MM.1S (cell line): ENCODE measurements around the gene TMPRSS6.

Experiments used
- DNase-seq: peaks from one replicate; pipeline ENCODE4 v3.0.0-alpha.2; 2015
- H2AFZ ChIP-seq: fragments of 300-600 bp; sonication (generic); 2 replicates; pipeline ENCODE4 v1.6.0; 2016; ENCODE audit warnings: antibody characterized with exemption, low read length
- H3F3A ChIP-seq: fragments of 300-600 bp; sonication (generic); 2 replicates; pipeline ENCODE4 v1.6.1; 2016; ENCODE audit warnings: mild to moderate bottlenecking, antibody characterized with exemption, low read length, moderate library complexity, mixed read lengths; ENCODE audit not compliant: insufficient read depth
- H3K27ac ChIP-seq: fragments of 300-600 bp; sonication (generic); 2 replicates; pipeline ENCODE4 v1.5.1; 2016; ENCODE audit warnings: mild to moderate bottlenecking, low read length
- H3K27me3 ChIP-seq: fragments of 300-600 bp; sonication (generic); replicated peaks from 2 replicates; pipeline ENCODE4 v1.6.0; 2016; ENCODE audit warnings: low read length; ENCODE audit not compliant: insufficient read depth
- H3K36me3 ChIP-seq: fragments of 300-600 bp; sonication (generic); replicated peaks from 2 replicates; pipeline ENCODE4 v1.6.1; 2016; ENCODE audit warnings: mild to moderate bottlenecking, low read length, mixed read lengths; ENCODE audit not compliant: insufficient read depth
- H3K4me1 ChIP-seq: fragments of 300-600 bp; sonication (generic); 2 replicates; pipeline ENCODE4 v1.6.1; 2016; ENCODE audit warnings: low read length, mixed read lengths
- H3K4me2 ChIP-seq: fragments of 300-600 bp; sonication (generic); 2 replicates; pipeline ENCODE4 v1.6.0; 2016; ENCODE audit warnings: low read depth, low read length
- H3K4me3 ChIP-seq: fragments of 300-600 bp; sonication (generic); 2 replicates; pipeline ENCODE4 v1.5.1; 2016; ENCODE audit warnings: low read length, mixed read lengths
- H3K79me2 ChIP-seq: fragments of 300-600 bp; sonication (generic); 2 replicates; pipeline ENCODE4 v1.6.1; 2016; ENCODE audit warnings: mixed run types, low read length, mixed read lengths
- H3K9ac ChIP-seq: fragments of 300-600 bp; sonication (generic); 2 replicates; pipeline ENCODE4 v1.6.1; 2016; ENCODE audit warnings: low read length, mixed read lengths
- H3K9me2 ChIP-seq: fragments of 300-600 bp; sonication (generic); replicated peaks from 2 replicates; pipeline ENCODE4 v1.6.1; 2016; ENCODE audit warnings: mild to moderate bottlenecking, low read length, mixed read lengths; ENCODE audit not compliant: insufficient read depth
- H3K9me3 ChIP-seq: fragments of 300-600 bp; sonication (generic); replicated peaks from 2 replicates; pipeline ENCODE4 v1.6.1; 2016; ENCODE audit warnings: mild to moderate bottlenecking, low read length, mixed read lengths; ENCODE audit not compliant: insufficient read depth
- H4K20me1 ChIP-seq: fragments of 300-600 bp; sonication (generic); 2 replicates; pipeline ENCODE4 v1.6.1; 2016; ENCODE audit warnings: mild to moderate bottlenecking, low read length, moderate library complexity, mixed read lengths; ENCODE audit not compliant: insufficient read depth
- EZH2 ChIP-seq: fragments of 300-600 bp; sonication (generic); optimal IDR thresholded peaks from 2 replicates; pipeline ENCODE3; 2017; ENCODE audit warnings: low read depth, mild to moderate bottlenecking, antibody characterized with exemption, low read length, mixed read lengths
- EZH2phosphoT487 ChIP-seq: fragments of 300-600 bp; sonication (generic); IDR thresholded peaks from 2 replicates; pipeline ENCODE4 v1.6.1; 2018; ENCODE audit warnings: antibody characterized with exemption, low read length
- TF ChIP-seq, protein P1 (sequence below): fragments of 300-600 bp; sonication (generic); IDR thresholded peaks from 2 replicates; pipeline ENCODE4 v1.5.1; 2016; ENCODE audit warnings: antibody characterized with exemption, low read length, mixed read lengths

The TMPRSS6 gene

DNA sequence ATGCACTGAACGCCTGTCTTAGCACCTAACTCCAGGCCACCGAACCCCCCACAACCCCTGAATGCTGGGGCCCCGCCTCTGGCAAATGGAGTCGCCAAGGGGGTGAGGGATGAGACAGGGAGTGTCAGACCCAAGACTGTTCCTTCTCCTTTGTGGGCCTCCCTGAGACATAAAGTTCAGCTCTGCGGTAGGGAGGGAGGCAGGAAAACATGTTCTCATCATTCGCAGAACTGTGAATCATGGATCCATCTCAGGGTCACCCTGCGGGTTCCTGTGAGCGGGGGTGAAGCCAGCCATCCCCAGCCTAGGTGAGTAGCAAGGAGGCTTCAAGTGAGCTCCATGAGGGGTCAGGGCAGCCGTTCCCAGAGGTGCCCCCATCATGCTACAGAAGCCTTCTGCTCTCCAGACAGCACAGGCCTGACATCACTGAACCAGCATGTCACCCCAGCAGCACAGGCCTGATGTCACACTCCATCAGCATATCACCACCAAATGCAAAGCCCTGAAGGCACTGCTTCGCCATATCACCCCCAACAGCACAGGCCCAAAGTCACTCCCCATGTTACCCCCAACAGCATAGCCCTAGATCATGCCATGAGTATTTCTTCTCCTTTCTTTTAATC is 27.2 kb downstream of the TMPRSS6 start:
- Histone ChIP-seq H2AFZ (no peak overlapping the region), H3K9ac (no peak overlapping the region), H3K79me2 (no peaks in the 10 kb centered on the region), H3K4me2 (no peak overlapping the region), H3K9me2 (no peaks in the 10 kb centered on the region), H3K4me3 (no peak overlapping the region), H3K4me1 (no peaks in the 10 kb centered on the region), H3F3A (no peaks in the 10 kb centered on the region), H3K27ac (no peak overlapping the region), H3K27me3 (peaks cover 92% of the 10 kb centered on the region), H4K20me1 (no peaks in the 10 kb centered on the region), H3K9me3 (no peaks in the 10 kb centered on the region), H3K36me3 (no peaks in the 10 kb centered on the region)
- no peak for TF ChIP-seq EZH2
- no peak for TF ChIP-seq EZH2phosphoT487
- no peak for DNase-seq

DNA sequence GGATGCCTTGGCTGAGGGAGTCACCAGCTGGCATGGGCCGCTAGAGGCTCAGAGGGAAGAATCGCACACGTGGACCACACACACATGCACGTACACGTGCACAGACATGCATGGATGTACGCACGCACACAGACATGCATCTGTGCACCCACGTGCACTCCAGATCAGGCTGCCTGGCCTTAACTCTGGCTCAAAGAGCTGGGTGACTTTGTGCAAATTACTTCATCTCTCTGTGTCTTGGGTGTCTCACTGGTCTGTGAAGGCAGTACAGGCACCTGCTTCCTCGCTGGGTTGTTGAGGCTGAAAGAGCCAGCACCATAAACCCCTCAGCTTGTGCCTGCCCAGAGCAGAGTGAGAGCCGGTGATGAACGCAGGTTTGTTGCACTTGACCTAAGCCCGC is 28.7 kb downstream of the TMPRSS6 start:
- no peak overlapping the region for H3K4me3 ChIP-seq
- no peak overlapping the region for H3K4me2 ChIP-seq
- no peak overlapping the region for H2AFZ ChIP-seq
- H3K27me3 ChIP-seq: peaks cover 92% of the 10 kb centered on the region
- no peak for DNase-seq
- H3K9me2 ChIP-seq: no peaks in the 10 kb centered on the region
- no peaks in the 10 kb centered on the region for H3K79me2 ChIP-seq
- H3F3A ChIP-seq: no peaks in the 10 kb centered on the region
- no peaks in the 10 kb centered on the region for H3K9me3 ChIP-seq
- no peaks in the 10 kb centered on the region for H3K36me3 ChIP-seq
- no peak overlapping the region for H3K9ac ChIP-seq
- H4K20me1 ChIP-seq: no peaks in the 10 kb centered on the region
- H3K27ac ChIP-seq: no peak overlapping the region
- TF ChIP-seq, protein P1, sequence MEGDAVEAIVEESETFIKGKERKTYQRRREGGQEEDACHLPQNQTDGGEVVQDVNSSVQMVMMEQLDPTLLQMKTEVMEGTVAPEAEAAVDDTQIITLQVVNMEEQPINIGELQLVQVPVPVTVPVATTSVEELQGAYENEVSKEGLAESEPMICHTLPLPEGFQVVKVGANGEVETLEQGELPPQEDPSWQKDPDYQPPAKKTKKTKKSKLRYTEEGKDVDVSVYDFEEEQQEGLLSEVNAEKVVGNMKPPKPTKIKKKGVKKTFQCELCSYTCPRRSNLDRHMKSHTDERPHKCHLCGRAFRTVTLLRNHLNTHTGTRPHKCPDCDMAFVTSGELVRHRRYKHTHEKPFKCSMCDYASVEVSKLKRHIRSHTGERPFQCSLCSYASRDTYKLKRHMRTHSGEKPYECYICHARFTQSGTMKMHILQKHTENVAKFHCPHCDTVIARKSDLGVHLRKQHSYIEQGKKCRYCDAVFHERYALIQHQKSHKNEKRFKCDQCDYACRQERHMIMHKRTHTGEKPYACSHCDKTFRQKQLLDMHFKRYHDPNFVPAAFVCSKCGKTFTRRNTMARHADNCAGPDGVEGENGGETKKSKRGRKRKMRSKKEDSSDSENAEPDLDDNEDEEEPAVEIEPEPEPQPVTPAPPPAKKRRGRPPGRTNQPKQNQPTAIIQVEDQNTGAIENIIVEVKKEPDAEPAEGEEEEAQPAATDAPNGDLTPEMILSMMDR: no peak
- no peak for TF ChIP-seq EZH2
- TF ChIP-seq EZH2phosphoT487: no peak
- no peaks in the 10 kb centered on the region for H3K4me1 ChIP-seq

DNA sequence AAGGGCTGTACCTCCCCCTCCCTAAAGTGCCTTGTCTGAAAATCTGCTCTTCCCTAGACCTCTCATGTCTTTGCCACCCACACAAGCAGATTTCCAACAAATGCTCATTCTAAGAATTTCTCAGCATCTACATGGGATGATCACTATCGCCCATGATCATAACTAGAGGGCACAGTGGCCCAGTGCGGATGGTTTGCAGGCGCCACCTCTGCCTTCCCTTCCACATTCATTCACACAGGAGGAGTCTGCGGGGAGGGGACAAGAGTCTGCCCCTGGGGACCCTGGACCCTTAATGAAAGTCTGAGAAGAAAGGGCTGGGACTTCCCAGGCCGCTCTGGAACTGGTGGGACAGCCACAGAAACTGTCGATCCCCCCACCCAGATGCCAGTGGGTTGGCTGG is 29.1 kb downstream of the TMPRSS6 start:
- H2AFZ ChIP-seq: no peak overlapping the region

More for the DNA sequence above, 29.1 kb downstream of the TMPRSS6 start:
- Histone ChIP-seq H3K79me2 (no peaks in the 10 kb centered on the region), H3K4me1 (no peaks in the 10 kb centered on the region), H3F3A (no peaks in the 10 kb centered on the region), H3K27ac (no peak overlapping the region), H3K9me3 (no peaks in the 10 kb centered on the region), H3K9me2 (no peaks in the 10 kb centered on the region), H3K4me3 (no peak overlapping the region), H3K36me3 (no peaks in the 10 kb centered on the region), H3K27me3 (peaks cover 92% of the 10 kb centered on the region), H3K4me2 (no peak overlapping the region), H4K20me1 (no peaks in the 10 kb centered on the region), H3K9ac (no peak overlapping the region)
- no peak for DNase-seq
- TF ChIP-seq EZH2 (no peak), EZH2phosphoT487 (no peak)
- TF ChIP-seq, protein P1: no peak
